ENCODE results near the gene PLPP7. TPM values are rescaled to one million over a fixed set of nuclear protein-coding genes. Genes with fewer than 3 reads are reported as not detected.

PLPP7 gene
- total RNA-seq, 1 donor from 2014 or later, result 3.1 TPM

DNA sequence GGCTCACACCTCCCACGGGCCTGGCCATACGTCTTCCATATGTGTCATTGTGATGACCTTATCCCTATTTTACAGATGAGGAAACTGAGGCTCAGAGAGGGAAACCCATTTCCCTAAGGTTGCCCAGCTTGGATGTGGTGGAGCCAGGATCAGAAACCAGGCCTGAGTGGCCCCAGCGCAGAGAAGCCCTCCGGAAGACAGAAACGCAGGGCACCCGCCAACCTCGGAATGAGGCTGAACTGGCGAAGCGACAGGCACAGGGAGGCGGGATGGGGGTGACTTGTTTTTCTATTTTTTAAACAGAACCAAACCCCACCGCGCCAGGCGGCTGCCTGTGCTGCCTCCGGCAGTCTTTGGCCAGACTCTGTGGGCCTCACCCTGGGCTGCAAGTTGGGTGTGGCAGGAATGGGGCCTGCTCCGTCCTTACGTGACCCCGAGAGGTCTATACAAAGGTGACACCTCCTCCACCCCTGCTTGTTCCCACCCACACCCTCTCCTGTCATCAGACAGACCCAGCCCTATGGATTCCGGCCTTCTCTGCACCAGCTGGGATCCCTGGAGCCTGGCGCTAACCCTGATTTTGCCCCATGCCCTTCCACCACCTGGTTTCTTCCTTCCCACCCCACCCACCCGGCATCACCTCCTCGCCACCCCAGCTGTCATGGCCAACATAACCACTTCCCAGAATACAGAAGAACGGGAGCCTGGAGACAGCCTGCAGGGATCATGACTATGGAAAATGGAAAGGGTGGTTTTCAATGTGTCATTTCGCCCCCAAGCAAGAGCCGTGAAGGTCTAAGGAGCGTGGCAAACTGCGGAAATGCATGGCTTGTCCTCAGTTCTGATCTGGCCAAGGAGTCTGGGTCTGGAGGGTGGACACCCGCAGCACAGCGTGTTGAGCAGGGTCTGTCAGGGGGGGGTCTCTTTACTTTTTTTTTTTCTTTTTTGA lies 23.6 kb downstream of the PLPP7 start:
- TF ChIP-seq, protein P1, sequence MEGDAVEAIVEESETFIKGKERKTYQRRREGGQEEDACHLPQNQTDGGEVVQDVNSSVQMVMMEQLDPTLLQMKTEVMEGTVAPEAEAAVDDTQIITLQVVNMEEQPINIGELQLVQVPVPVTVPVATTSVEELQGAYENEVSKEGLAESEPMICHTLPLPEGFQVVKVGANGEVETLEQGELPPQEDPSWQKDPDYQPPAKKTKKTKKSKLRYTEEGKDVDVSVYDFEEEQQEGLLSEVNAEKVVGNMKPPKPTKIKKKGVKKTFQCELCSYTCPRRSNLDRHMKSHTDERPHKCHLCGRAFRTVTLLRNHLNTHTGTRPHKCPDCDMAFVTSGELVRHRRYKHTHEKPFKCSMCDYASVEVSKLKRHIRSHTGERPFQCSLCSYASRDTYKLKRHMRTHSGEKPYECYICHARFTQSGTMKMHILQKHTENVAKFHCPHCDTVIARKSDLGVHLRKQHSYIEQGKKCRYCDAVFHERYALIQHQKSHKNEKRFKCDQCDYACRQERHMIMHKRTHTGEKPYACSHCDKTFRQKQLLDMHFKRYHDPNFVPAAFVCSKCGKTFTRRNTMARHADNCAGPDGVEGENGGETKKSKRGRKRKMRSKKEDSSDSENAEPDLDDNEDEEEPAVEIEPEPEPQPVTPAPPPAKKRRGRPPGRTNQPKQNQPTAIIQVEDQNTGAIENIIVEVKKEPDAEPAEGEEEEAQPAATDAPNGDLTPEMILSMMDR (conservative IDR thresholded peaks at IDR 0.05), result no peak
- DNase-seq (ENCODE audit: extremely low spot score, unreplicated experiment), result no peak
- Mint-ChIP-seq H3K4me3 (no peak overlapping the region), H3K27me3 (no peaks in the 10 kb centered on the region), H3K27ac (peak overlapping the region; percentile 80), H3K4me1 (ENCODE audit: unreplicated experiment) (no peaks in the 10 kb centered on the region), H3K36me3 (no peaks in the 10 kb centered on the region), H3K9me3 (no peaks in the 10 kb centered on the region)

GRCh38 chr9:131318231-131319085 lies 28.9 kb downstream of the PLPP7 start:
- Mint-ChIP-seq H3K9me3 (no peaks in the 10 kb centered on the region), H3K4me3 (no peak overlapping the region), H3K4me1 (ENCODE audit: unreplicated experiment) (peaks cover 6% of the 10 kb centered on the region), H3K27ac (no peak overlapping the region), H3K36me3 (no peaks in the 10 kb centered on the region), H3K27me3 (no peaks in the 10 kb centered on the region)
- no peak for DNase-seq (ENCODE audit: extremely low spot score, unreplicated experiment)
- TF ChIP-seq, protein P1 (conservative IDR thresholded peaks at IDR 0.05), result no peak

DNA sequence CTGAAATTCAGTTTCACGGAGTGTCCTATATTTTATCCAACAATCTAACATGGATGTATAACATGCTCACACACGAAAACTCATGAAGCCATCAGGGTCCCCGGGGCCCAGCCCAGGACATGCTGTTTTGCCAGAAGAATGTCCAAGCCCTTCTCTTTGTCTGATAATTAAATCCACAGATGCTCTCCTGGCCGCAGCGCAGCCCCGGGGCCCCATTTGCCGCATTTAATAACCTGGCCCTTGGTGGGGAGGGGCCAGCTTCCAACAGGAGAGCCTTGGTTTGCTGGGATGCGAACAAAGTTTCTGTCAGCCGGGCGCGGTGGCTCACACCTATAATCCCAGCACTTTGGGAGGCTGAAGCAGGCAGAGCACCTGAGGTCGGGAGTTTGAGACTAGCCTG lies 30.0 kb downstream of the PLPP7 start:
- no peaks in the 10 kb centered on the region for H3K9me3 Mint-ChIP-seq
- peaks cover 6% of the 10 kb centered on the region for H3K4me1 Mint-ChIP-seq (ENCODE audit: unreplicated experiment)
- H3K4me3 Mint-ChIP-seq, result no peak overlapping the region
- H3K27ac Mint-ChIP-seq, result no peak overlapping the region
- no peak for DNase-seq (ENCODE audit: extremely low spot score, unreplicated experiment)
- no peaks in the 10 kb centered on the region for H3K36me3 Mint-ChIP-seq
- TF ChIP-seq, protein P1 (conservative IDR thresholded peaks at IDR 0.05), result no peak
- H3K27me3 Mint-ChIP-seq, result no peaks in the 10 kb centered on the region

GRCh38 chr9:131320031-131320685 lies 30.6 kb downstream of the PLPP7 start:
- Mint-ChIP-seq H3K27ac (no peak overlapping the region), H3K4me1 (ENCODE audit: unreplicated experiment) (peaks cover 6% of the 10 kb centered on the region), H3K9me3 (no peaks in the 10 kb centered on the region), H3K36me3 (no peaks in the 10 kb centered on the region), H3K4me3 (no peak overlapping the region), H3K27me3 (no peaks in the 10 kb centered on the region)
- TF ChIP-seq, protein P1 (conservative IDR thresholded peaks at IDR 0.05), result no peak
- no peak for DNase-seq (ENCODE audit: extremely low spot score, unreplicated experiment)

DNA sequence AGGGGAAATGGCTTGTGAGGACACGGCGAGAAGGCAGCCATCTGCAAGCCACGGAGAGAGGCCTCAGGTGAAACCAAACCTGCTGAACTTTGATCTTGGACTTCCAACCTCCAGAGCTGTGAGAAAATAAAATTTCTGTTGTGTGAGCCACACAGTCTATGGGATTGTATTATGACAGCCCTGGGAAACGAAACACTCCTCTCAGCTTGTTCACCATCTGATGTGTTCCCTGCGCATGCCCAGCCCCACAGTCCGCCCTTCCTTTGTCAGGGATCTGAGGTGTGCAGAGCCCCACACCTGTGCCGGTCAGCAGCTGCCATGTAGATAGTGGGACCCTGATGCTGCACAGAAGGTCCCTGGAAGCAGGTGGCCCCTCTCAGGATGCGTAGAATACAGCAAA lies 34.1 kb downstream of the PLPP7 start:
- H3K9me3 Mint-ChIP-seq, result no peaks in the 10 kb centered on the region
- no peak for DNase-seq (ENCODE audit: extremely low spot score, unreplicated experiment)
- H3K4me1 Mint-ChIP-seq (ENCODE audit: unreplicated experiment), result peaks cover under 1% of the 10 kb centered on the region
- H3K4me3 Mint-ChIP-seq, result no peak overlapping the region
- no peaks in the 10 kb centered on the region for H3K27me3 Mint-ChIP-seq
- H3K27ac Mint-ChIP-seq, result no peak overlapping the region
- TF ChIP-seq, protein P1 (conservative IDR thresholded peaks at IDR 0.05), result no peak
- H3K36me3 Mint-ChIP-seq, result no peaks in the 10 kb centered on the region

All from type B pancreatic cell (in vitro differentiated cells).